SH-SY5Y (cell line): ENCODE data around the gene ABCD3.

ENCODE experiments used
- GATA2 ChIP-seq: IDR thresholded peaks from 2 replicates; pipeline ENCODE4 v1.6.1; 2011; ENCODE audit warnings: mild to moderate bottlenecking, low read depth, low read length
- GATA3 ChIP-seq: IDR thresholded peaks from 2 replicates; pipeline ENCODE4 v1.6.1; 2011; ENCODE audit warnings: low read depth, mild to moderate bottlenecking, low read length, moderate library complexity

- TF ChIP-seq GATA2, result no peak
- no peak for TF ChIP-seq GATA3
These were observed 96.0 kb downstream of the ABCD3 start for GRCh38 chr1:94514095-94514727.
